IPS DF 4.7 (cell line): ENCODE results near the gene RAB21.
"Not testable (repeated sequence)": the region's sequence is repeated elsewhere in the genome, so short reads cannot be mapped to it uniquely, and the experiment has no call there.

Experiments used
- DNase-seq: peaks from one replicate; pipeline ENCODE4 v3.0.0-alpha.2; 2013; ENCODE audit warnings: low spot score; ENCODE audit errors: extremely low read depth

RAB21 gene

DNA sequence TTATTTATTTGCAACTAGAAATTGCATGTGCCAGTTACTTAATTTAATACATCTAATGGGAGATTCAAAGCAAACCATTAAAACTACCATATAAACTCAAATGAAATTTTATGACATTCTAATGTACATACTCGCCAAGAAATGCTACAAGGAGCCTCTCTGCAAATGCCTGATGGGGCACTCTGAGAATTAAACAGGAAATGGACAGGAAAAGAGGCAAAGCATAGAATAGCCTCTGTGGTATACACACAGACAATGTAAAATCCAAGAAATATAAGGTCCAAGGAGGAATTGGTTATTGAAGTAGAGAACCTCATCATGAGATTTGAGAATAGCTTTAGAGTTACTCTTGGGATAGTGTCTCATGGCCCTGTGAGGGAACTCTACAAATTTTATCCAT, 41.2 kb downstream of the RAB21 start:
- DNase-seq = no peak

DNA sequence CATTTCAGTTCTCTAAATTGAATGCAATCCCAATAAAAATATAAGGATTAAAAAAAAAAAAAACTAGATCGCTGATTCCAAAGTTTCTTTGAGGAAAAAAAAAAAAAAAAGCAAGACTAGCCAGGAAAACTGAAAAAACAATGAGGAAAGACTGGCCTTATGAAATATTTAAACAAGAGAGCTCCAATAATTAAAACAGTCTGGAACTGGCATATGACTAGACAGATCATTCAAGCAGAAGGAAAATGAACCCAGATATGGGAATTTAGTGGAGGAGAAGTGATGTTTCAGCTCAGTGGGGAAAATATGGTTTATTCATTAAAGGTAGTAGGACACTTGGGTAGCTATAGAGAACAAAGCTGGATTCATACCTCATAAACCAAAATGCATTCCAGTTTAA, 42.9 kb downstream of the RAB21 start:
- DNase-seq = no peak

DNA sequence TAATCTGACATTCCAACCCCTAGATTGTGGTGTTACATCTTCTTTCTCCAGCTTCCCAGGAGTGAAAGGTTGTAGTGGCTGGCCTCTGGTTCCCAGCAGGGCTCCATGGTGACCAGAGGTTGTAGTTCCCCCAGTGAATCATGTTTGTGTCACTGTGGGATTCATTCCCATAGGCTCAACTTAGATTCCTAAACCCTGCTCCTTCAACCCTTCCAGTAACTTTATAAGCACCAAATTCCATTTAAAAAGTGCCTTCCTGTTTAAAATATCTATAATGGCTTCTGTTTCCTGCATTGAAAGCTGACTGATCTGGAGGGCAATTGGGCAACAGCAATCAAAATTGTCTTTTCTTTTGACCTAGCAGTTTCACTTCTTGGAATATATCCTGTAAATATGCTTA, 44.4 kb downstream of the RAB21 start:
- DNase-seq = no peak

DNA sequence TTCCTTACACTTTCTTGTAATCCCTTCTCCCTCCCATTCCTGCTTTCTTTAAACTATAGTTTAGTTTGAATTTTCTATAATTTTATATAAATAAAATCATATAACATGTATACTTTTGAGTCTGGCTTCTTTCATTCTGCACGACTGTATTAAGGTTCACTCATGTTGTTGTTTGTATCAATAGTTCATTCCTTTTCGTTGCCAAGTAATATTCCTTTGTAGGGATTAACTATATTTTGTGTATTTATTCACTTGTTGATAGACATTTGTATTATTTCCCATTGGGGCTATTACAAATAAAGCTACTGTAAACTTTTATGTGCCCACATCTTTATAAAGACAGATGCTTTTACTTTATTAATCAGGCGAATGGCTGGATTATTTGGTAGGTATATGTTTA, 45.5 kb downstream of the RAB21 start:
- DNase-seq = no peak

DNA sequence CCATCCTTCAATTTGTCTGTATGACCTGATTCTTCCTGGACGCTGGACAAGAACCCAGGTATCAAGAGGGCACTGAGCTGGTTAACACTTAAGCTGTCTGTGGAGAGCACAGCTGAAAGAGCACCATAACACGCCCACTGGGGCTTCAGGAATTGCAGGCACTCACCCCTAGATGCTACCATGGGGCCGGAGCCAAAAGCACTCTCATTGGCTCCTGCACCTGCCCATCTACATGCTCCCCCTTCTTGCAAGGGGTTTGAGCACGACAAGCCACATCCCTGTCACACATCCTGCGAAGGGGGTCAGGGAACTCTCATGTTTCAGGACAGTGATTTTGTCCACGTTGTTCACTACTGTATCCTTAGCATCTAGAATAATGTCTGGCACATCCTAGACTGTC, 49.8 kb downstream of the RAB21 start:
- DNase-seq = peak; percentile 68

DNA sequence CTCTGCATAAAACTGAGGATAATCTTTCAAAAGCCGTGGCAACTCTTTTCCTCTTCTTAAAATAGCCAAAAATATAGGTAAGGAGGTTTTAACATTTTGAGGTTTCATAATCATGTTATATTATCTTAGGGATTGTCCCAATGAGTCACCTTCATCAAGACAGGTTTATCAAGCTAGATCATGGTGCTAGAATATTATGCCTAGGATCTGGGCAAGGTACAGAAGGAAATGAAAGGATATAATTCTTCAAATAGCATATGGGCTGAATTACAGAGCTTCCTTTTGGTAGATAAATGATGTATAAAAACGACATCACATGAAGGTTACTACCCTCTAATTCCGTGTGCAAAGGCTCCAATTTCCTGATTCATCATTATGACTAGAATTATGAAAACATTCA, 56.3 kb downstream of the RAB21 start:
- no peak for DNase-seq

DNA sequence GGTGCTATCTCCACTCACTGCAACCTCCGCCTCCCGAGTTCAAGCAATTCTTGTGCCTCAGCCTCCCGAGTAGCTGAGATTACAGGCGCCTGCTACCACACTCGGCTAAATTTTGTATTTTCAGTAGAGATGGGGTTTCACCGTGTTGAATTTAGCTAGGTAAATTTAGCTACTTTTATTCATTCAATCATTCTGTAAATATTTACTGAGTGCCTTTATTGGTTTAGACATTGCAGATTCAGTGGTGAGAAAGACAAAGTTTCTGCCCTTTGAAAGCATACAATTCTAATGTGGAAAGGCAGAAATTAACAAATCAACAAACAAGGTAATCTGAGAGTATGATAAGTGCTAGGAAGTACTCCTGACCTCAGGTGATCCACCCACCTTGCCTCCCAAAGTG, 60.6 kb downstream of the RAB21 start:
- DNase-seq = not testable (repeated sequence)

DNA sequence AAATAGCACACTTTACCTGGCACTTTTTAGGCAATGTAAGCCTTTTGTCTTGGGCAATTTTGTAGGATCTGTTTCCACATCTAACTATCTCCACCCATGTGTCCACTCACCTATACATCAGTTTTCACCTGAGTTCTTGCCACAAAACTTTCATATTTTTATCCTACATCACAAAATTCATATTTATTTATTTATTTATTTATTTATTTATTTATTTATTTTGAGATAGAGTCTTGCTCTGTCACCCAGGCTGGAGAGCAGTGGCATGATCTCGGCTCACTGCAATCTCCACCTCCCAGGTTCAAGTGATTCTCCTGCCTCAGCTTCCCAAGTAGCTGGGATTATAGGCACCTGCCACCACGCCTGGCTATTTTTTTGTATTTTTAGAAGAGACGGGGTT, 67.4 kb downstream of the RAB21 start:
- not testable (repeated sequence) for DNase-seq

DNA sequence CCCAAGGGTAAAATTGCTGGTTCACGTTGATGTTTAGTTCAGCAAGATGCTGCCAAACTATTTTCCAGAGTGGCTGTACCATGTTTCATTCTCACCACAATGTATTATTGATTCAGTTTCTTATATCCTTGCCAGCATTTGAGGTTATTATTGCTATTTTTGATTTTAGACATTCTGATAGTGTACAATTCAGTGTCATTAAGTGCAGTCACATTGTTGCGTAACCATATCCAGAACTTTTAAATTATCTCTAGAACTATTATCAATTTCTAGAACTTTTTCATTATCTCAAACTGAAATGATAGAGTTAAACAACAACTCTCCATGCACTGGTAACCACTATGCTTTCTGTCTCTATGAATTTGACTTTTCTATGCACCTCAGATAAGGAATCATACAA, 74.2 kb downstream of the RAB21 start:
- DNase-seq = no peak

DNA sequence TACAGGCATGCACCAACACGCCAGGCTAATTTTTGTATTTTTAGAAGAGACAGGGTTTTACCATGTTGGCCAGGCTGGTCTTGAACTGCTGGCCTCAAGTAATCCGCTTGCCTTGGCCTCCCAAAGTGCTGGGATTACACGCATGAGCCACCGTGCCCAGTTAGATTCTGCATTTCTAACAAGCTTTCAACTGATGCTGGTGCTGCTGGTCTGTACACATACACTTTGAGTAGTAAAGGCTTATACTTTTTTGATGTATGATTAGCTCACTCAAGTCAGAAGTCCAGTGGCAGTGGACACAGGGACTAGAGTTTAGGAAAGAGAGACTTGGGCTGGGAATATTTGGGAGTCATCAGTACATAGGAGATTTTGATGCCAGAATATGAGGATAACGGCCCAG, 82.7 kb downstream of the RAB21 start:
- no peak for DNase-seq

DNA sequence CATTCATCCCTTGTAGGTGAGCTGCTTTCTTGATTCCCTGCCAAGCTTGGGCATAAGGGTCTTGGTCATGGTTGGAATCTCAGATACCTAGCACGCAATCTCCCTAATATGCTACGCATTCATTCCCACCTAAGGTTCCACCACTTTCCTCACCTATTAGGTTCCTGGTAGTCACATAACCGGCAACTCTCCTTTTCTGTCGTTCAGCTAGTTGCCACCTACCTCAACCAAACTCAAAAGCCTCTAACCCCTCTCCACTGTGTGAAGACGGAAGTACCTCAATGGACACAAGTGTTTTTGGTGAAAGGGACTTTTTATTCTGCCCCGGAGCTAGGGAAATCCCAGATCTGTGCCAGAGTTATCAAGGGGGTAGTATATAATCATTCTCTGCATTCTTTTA, 83.6 kb downstream of the RAB21 start:
- no peak for DNase-seq

DNA sequence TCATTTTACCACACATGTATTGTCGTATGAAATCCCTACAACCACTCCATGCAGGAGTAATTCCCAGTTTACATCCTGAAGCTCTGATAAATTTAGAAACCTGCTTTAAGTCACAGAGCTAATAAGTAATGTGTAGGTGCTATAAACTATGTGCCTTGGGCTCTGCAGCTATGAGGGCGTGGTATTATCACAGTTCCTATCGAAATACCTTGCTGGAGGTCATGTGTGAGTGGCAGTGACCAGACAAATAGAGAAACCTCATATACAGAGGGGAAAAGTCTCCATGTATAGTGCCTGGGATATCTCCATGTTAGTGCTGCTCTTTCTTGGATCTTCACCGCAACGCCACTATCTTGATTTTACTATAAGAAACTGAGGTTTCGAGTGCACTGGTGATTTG, 84.0 kb downstream of the RAB21 start:
- DNase-seq = no peak

DNA sequence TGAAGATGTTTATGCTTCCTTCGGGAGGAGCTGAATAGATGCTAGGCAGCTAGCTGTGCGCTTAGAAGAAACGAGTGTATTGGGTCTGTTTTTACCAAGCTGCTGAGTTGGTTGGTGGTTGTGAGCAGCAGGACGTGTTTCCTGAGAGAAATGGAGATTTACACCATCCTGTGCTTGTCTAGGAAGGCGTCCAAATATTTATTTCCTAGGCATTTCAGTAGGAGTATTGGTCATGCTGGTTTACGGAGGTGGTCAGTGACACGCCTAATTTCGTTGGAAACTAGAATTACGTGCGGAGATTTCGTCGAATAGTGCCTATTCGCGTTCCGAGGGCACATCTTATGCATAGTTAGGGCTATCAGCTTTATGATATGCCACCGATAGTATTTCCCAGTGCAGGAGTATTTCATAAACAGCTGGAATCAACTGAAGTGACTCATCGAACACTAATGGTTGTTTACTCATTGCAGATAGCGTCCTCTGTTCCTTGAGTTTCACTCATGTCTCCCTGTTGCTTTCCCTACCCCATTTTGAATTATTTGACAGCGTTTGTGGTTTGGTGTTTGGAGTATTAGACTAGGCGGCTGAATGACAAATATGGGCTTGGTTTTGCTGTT, 85.7 kb downstream of the RAB21 start:
- DNase-seq = no peak

DNA sequence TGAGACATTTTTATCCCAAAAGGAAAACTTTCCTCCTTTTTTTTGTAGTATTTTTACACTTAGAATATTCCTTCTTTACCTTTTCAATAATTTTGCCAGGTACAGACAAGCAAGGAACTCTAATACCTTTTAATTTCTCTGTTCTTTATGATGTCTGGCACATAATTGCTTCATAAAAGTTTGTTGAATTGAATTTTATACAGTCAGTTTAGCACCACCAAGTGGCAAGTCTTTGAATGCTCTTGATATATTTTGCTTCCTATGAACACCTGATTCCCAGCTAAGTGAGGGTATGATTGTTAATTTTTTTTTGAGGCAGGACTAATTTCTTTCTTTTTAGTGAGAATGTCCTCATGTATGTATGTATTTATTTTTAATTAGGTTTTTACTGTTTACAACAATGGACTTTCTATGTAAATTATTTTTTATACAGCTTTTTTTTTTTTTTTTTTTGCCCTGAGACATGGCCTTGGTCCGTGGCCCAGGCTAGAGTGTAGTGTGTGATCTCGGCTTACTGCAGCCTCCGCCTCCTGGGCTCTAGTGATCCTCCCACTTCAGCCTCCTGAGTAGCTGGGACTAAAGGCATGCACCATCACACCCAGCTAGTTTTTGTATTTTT, 91.8 kb downstream of the RAB21 start:
- no peak for DNase-seq

DNA sequence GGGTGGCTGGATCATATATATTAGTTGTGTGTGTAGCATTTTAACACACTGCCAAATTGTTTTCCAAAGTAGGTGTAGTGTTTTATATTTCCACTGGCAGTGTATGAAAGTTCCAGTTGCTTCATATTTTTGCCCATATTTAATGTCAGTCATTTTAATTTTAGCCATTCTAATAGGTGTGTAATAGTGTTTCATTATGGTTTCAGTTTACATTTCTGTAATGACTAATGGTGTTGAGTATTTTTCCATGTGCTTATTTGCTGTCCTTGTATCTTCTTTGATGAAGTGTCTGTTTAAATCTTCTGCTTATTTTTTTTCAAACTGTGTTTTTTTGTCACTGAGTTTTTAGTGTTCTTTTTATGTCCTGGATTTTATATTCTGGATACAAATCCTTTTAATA, 93.5 kb downstream of the RAB21 start:
- no peak for DNase-seq

DNA sequence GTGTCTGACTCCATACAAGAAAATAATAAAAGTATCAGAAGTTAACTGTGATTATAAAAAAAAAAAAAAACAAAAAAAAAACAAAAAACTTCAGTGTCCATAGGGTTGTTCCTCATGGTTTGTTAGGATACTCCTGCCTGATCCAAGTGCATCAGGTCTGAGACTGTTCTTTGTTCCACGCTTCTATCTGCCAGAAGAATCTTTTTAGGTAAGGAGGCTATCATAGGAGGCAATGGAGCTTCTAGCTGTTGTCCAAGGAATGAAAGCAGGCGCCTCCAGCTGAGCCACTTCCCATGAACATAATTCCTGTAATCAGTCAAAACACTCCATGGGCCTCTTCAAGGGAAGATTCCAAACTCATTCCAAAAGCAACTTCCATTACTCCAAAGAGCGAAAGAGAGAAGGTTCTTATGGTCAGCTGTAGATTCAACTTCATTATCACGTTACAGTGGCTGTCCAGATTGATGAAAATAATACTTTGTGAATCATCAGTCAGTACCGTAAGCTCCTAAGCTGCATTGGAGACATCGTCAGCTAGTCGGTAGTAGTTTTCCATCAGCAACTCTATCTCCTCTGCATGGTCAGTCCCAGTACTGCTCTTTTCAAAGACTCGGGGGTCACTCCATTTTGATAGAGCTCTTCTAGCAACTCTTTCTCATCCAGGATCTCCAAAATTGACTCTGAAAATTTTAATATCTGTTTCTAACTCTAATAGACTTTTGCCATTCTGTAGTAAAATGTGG, 94.6 kb downstream of the RAB21 start:
- no peak for DNase-seq
